RCC 7860 (cell line): ENCODE measurements around the gene TNN.

ENCODE experiments used
- DNase-seq: peaks from one replicate; pipeline ENCODE4 v3.0.0-alpha.2; 2015; ENCODE audit warnings: low spot score
- FAIRE-seq: peaks from 2 replicates; lab custom pipeline; 2012; peaks lifted over from hg19 to GRCh38; lab: Jason Lieb, UNC

The TNN gene

DNA sequence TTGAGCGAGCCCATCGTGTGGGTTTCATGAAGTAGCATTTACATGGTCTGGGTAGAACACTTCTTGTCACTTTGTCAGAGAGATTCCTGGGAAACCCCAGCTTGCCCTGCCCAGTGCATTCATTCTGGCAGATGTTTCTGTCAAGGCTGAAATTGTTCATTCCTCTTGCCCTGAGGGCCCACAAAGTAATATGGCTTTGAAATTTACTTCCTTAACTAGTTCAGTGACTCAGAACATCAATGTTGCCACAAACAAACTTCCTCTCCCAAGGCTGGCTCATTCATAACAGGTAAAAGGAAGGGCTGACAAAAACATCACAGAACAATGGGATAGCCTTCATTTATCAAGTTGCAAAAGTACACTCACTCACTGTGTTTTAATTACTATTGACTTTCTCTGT lies 129.9 kb downstream of the TNN start:
- no peak for FAIRE-seq
- no peak for DNase-seq
